Fibroblast of lung (primary cell): Measurements from ENCODE around the gene SIVA1. TPM values are rescaled to one million over a fixed set of nuclear protein-coding genes. Genes with fewer than 3 reads are reported as not detected.
A peak's percentile ranks its signal among the peaks of the same experiment; 100 is the strongest.

Experiments
- DNase-seq, 2 donors: peaks; one replicate each; pipeline versions ENCODE4 v3.0.0 to v3.0.0-alpha.2; 2010; ENCODE audit warnings: low read depth in 2 of 2
- H2AFZ ChIP-seq: 2 replicates; pipeline ENCODE4 v1.5.1; 2012; ENCODE audit warnings: low read length, control low read depth, inconsistent platforms
- H3K27ac ChIP-seq: 2 replicates; pipeline ENCODE4 v1.5.1; 2011; ENCODE audit warnings: low read length, control low read depth; ENCODE audit not compliant: insufficient read depth
- H3K27me3 ChIP-seq: 2 replicates; pipeline ENCODE4 v1.5.1; 2011; ENCODE audit warnings: mild to moderate bottlenecking, low read length; ENCODE audit not compliant: control insufficient read depth, insufficient read depth
- H3K36me3 ChIP-seq: 2 replicates; pipeline ENCODE4 v1.5.1; 2011; ENCODE audit warnings: low read length; ENCODE audit not compliant: control insufficient read depth, insufficient read depth
- H3K4me1 ChIP-seq: 2 replicates; pipeline ENCODE4 v1.5.1; 2011; ENCODE audit warnings: low read length; ENCODE audit not compliant: control insufficient read depth, insufficient read depth; ENCODE audit errors: extremely low read depth
- H3K4me2 ChIP-seq: 2 replicates; pipeline ENCODE4 v1.5.1; 2011; ENCODE audit warnings: low read length, control low read depth; ENCODE audit not compliant: insufficient read depth; ENCODE audit errors: extremely low read depth
- H3K4me3 ChIP-seq, 4 experiments: fragments of 200-600 bp in 1 of 4; sonication (generic) in 1 of 4; replicated peaks in 1 of 4; 2 replicates each; pipeline ENCODE4 v1.5.1; 2011 to 2016; ENCODE audit warnings: low read length in 4 of 4, low read depth in 3 of 4, mild to moderate bottlenecking in 3 of 4, control low read depth in 2 of 4, inconsistent platforms in 1 of 4, mixed read lengths in 1 of 4; ENCODE audit not compliant: insufficient read depth in 1 of 4; ENCODE audit errors: control extremely low read depth in 1 of 4
- H3K79me2 ChIP-seq: 2 replicates; pipeline ENCODE4 v1.5.1; 2012; ENCODE audit warnings: mild to moderate bottlenecking, low read length, inconsistent platforms; ENCODE audit not compliant: control insufficient read depth, insufficient read depth
- H3K9ac ChIP-seq: 2 replicates; pipeline ENCODE4 v1.5.1; 2011; ENCODE audit warnings: mild to moderate bottlenecking, low read length, control low read depth; ENCODE audit not compliant: insufficient read depth
- H3K9me3 ChIP-seq: 2 replicates; pipeline ENCODE4 v1.5.1; 2012; ENCODE audit warnings: low read depth, low read length; ENCODE audit not compliant: control insufficient read depth, insufficient read depth
- H4K20me1 ChIP-seq: 2 replicates; pipeline ENCODE4 v1.5.1; 2011; ENCODE audit warnings: low read length; ENCODE audit not compliant: control insufficient read depth, insufficient read depth; ENCODE audit errors: extremely low read depth
- EZH2 ChIP-seq: IDR thresholded peaks from 2 replicates; pipeline ENCODE4 v1.5.1; 2012; ENCODE audit warnings: low read length, control low read depth, mild to moderate bottlenecking; ENCODE audit errors: missing control alignments
- polyA plus RNA-seq, 2 donors: library from polyadenylated mRNA; depleted of rRNA in 1 of 2; stranded (reverse) in 1 of 2; unstranded in 1 of 2; fragments of >200 nt; gene quantifications; 2 replicates each; pipeline ENCODE4 v1.2.1, GENCODE V29; 2011 to 2012; ENCODE audit warnings: missing spikeins in 1 of 2
- total RNA-seq: library from RNA; depleted of rRNA; stranded (reverse); fragments of >200 nt; gene quantifications from 2 replicates; pipeline ENCODE4 v1.2.1, GENCODE V29; 2014
- TF ChIP-seq, protein P1 (sequence below), 2 donors: IDR thresholded peaks in 1 of 2; conservative IDR thresholded peaks in 1 of 2; 1 replicate in 1 of 2; 2 replicates in 1 of 2; pipeline ENCODE4 v1.5.1; 2011 to 2012; ENCODE audit warnings: low read length in 2 of 2, control low read depth in 1 of 2, inconsistent platforms in 1 of 2, low read depth in 1 of 2, mild to moderate bottlenecking in 1 of 2

The SIVA1 gene
- total and polyA plus RNA-seq, 2 donors (not counting 1 experiment from before 2014, with no cell fraction given): 26.1 to 65.1 TPM

DNA sequence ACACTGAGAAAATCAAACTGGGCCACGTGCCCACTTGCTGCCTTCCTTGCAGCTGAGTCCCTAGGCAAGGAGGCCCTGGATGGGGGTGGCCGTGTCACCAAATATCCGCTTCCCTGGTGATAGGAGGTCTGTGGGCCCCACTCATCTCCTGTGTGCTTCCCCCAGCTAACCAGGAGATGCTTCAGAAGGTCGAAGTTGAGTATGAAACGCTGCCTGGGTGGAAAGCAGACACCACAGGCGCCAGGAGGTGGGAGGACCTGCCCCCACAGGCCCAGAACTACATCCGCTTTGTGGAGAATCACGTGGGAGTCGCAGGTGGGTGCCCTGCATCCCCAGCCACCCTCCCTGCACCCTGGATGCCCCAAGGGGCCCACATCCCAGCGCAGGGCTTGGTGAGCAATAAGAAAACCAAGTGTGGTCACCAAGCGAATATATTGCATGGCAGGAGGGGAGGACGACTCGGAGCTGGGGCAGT, 6.8 kb upstream of the SIVA1 start:
- TF ChIP-seq, protein P1, sequence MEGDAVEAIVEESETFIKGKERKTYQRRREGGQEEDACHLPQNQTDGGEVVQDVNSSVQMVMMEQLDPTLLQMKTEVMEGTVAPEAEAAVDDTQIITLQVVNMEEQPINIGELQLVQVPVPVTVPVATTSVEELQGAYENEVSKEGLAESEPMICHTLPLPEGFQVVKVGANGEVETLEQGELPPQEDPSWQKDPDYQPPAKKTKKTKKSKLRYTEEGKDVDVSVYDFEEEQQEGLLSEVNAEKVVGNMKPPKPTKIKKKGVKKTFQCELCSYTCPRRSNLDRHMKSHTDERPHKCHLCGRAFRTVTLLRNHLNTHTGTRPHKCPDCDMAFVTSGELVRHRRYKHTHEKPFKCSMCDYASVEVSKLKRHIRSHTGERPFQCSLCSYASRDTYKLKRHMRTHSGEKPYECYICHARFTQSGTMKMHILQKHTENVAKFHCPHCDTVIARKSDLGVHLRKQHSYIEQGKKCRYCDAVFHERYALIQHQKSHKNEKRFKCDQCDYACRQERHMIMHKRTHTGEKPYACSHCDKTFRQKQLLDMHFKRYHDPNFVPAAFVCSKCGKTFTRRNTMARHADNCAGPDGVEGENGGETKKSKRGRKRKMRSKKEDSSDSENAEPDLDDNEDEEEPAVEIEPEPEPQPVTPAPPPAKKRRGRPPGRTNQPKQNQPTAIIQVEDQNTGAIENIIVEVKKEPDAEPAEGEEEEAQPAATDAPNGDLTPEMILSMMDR (conservative IDR thresholded peaks at IDR 0.05 in 1 of 2, IDR thresholded peaks at IDR 0.05 in 1 of 2; ENCODE audit: low read depth in 1 of 2, low read length in 2 of 2): no peak
- TF ChIP-seq EZH2: no peak
- H3K4me1 ChIP-seq: peaks cover 27% of the 10 kb centered on the region
- H4K20me1 ChIP-seq: no peaks in the 10 kb centered on the region
- no peaks in the 10 kb centered on the region for H3K27me3 ChIP-seq
- no peak for DNase-seq
- H2AFZ ChIP-seq: no peak overlapping the region
- H3K9me3 ChIP-seq: no peaks in the 10 kb centered on the region
- H3K9ac ChIP-seq: no peak overlapping the region
- no peak overlapping the region for H3K4me2 ChIP-seq
- H3K27ac ChIP-seq: no peak overlapping the region
- no peak overlapping the region for H3K4me3 ChIP-seq
- no peaks in the 10 kb centered on the region for H3K36me3 ChIP-seq
- H3K79me2 ChIP-seq: no peaks in the 10 kb centered on the region

DNA sequence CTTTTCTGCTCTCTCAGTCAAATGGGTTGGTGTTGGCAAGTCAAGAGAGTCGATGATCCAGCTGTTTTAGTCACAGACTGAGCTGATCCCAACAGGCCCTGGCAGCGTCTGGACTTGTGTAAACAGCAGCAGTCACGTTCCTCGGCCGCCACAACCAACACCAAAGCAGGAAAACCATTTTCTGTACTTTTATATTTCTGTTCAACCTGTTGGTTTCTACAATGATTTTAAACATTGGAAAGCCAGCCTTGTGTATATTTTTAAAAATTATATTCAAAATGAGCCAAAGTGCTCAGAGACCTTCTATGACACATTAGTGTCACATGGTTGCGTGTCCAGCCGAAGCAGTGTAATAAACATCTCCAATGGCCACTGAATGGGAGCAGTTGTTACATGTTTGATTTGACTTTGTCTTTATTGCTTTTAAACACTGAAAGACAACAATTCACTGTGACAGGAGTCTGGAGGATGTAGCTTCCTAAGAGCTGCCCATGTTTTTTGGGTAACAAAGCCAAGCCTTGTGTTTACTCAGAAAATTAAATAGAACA, 5.9 kb upstream of the SIVA1 start:
- no peaks in the 10 kb centered on the region for H3K27me3 ChIP-seq
- no peak overlapping the region for H2AFZ ChIP-seq
- DNase-seq: peak in 1 of 2 donors; percentile 80
- no peak overlapping the region for H3K9ac ChIP-seq
- peaks cover 27% of the 10 kb centered on the region for H3K4me1 ChIP-seq
- no peak overlapping the region for H3K27ac ChIP-seq
- no peaks in the 10 kb centered on the region for H3K79me2 ChIP-seq
- H3K9me3 ChIP-seq: no peaks in the 10 kb centered on the region
- H3K36me3 ChIP-seq: no peaks in the 10 kb centered on the region
- no peaks in the 10 kb centered on the region for H4K20me1 ChIP-seq
- peak overlapping the region; percentile 54 for H3K4me2 ChIP-seq
- H3K4me3 ChIP-seq: no peak overlapping the region
- TF ChIP-seq EZH2: no peak
- TF ChIP-seq, protein P1 (conservative IDR thresholded peaks at IDR 0.05 in 1 of 2, IDR thresholded peaks at IDR 0.05 in 1 of 2; ENCODE audit: low read depth in 1 of 2, low read length in 2 of 2): no peak

DNA sequence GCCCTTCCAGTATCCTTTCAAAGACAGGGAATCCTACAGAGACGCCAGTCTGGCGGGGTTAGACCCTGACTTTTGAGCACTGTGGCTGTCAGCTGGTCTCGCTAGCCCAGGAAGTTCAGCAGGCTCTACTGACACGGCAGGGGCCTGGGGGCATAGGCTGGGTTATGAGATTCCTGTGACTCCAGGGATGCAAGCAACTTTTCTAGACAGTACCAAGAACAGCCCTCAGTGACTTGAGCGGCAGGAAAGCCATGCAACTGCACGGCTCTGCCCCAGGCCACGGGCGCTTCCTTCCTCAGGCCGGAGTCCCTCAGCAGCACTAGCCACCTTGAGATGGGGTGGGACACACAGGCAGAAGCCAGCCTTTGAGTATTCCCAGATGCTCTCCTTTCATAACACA, 5.1 kb upstream of the SIVA1 start:
- Histone ChIP-seq H2AFZ (no peak overlapping the region), H3K9me3 (no peaks in the 10 kb centered on the region), H3K79me2 (no peaks in the 10 kb centered on the region), H3K36me3 (no peaks in the 10 kb centered on the region), H3K27me3 (no peaks in the 10 kb centered on the region), H4K20me1 (no peaks in the 10 kb centered on the region), H3K4me2 (no peak overlapping the region), H3K9ac (no peak overlapping the region), H3K4me3 (no peak overlapping the region), H3K27ac (no peak overlapping the region), H3K4me1 (peaks cover 27% of the 10 kb centered on the region)
- no peak for DNase-seq
- TF ChIP-seq, protein P1 (conservative IDR thresholded peaks at IDR 0.05 in 1 of 2, IDR thresholded peaks at IDR 0.05 in 1 of 2; ENCODE audit: low read depth in 1 of 2, low read length in 2 of 2): no peak
- no peak for TF ChIP-seq EZH2
